Fibroblast of lung (primary cell): ENCODE results near the gene NFAT5. TPM values are rescaled to one million over a fixed set of nuclear protein-coding genes. Genes with fewer than 3 reads are reported as not detected.
A peak's percentile ranks its signal among the peaks of the same experiment; 100 is the strongest.

Experiments used
- DNase-seq, 2 donors: peaks; one replicate each; pipeline versions ENCODE4 v3.0.0 to v3.0.0-alpha.2; 2010; ENCODE audit warnings: low read depth in 2 of 2
- H2AFZ ChIP-seq: 2 replicates; pipeline ENCODE4 v1.5.1; 2012; ENCODE audit warnings: low read length, control low read depth, inconsistent platforms
- H3K27ac ChIP-seq: 2 replicates; pipeline ENCODE4 v1.5.1; 2011; ENCODE audit warnings: low read length, control low read depth; ENCODE audit not compliant: insufficient read depth
- H3K27me3 ChIP-seq: 2 replicates; pipeline ENCODE4 v1.5.1; 2011; ENCODE audit warnings: mild to moderate bottlenecking, low read length; ENCODE audit not compliant: control insufficient read depth, insufficient read depth
- H3K36me3 ChIP-seq: 2 replicates; pipeline ENCODE4 v1.5.1; 2011; ENCODE audit warnings: low read length; ENCODE audit not compliant: control insufficient read depth, insufficient read depth
- H3K4me1 ChIP-seq: 2 replicates; pipeline ENCODE4 v1.5.1; 2011; ENCODE audit warnings: low read length; ENCODE audit not compliant: control insufficient read depth, insufficient read depth; ENCODE audit errors: extremely low read depth
- H3K4me2 ChIP-seq: 2 replicates; pipeline ENCODE4 v1.5.1; 2011; ENCODE audit warnings: low read length, control low read depth; ENCODE audit not compliant: insufficient read depth; ENCODE audit errors: extremely low read depth
- H3K4me3 ChIP-seq, 4 experiments: fragments of 200-600 bp in 1 of 4; sonication (generic) in 1 of 4; replicated peaks in 1 of 4; 2 replicates each; pipeline ENCODE4 v1.5.1; 2011 to 2016; ENCODE audit warnings: low read length in 4 of 4, low read depth in 3 of 4, mild to moderate bottlenecking in 3 of 4, control low read depth in 2 of 4, inconsistent platforms in 1 of 4, mixed read lengths in 1 of 4; ENCODE audit not compliant: insufficient read depth in 1 of 4; ENCODE audit errors: control extremely low read depth in 1 of 4
- H3K79me2 ChIP-seq: 2 replicates; pipeline ENCODE4 v1.5.1; 2012; ENCODE audit warnings: mild to moderate bottlenecking, low read length, inconsistent platforms; ENCODE audit not compliant: control insufficient read depth, insufficient read depth
- H3K9ac ChIP-seq: 2 replicates; pipeline ENCODE4 v1.5.1; 2011; ENCODE audit warnings: mild to moderate bottlenecking, low read length, control low read depth; ENCODE audit not compliant: insufficient read depth
- H3K9me3 ChIP-seq: 2 replicates; pipeline ENCODE4 v1.5.1; 2012; ENCODE audit warnings: low read depth, low read length; ENCODE audit not compliant: control insufficient read depth, insufficient read depth
- H4K20me1 ChIP-seq: 2 replicates; pipeline ENCODE4 v1.5.1; 2011; ENCODE audit warnings: low read length; ENCODE audit not compliant: control insufficient read depth, insufficient read depth; ENCODE audit errors: extremely low read depth
- CTCF ChIP-seq, 2 donors: IDR thresholded peaks in 1 of 2; conservative IDR thresholded peaks in 1 of 2; 1 replicate in 1 of 2; 2 replicates in 1 of 2; pipeline ENCODE4 v1.5.1; 2011 to 2012; ENCODE audit warnings: low read length in 2 of 2, control low read depth in 1 of 2, inconsistent platforms in 1 of 2, low read depth in 1 of 2, mild to moderate bottlenecking in 1 of 2
- EZH2 ChIP-seq: IDR thresholded peaks from 2 replicates; pipeline ENCODE4 v1.5.1; 2012; ENCODE audit warnings: low read length, control low read depth, mild to moderate bottlenecking; ENCODE audit errors: missing control alignments
- polyA plus RNA-seq, 2 donors: library from polyadenylated mRNA; depleted of rRNA in 1 of 2; stranded (reverse) in 1 of 2; unstranded in 1 of 2; fragments of >200 nt; gene quantifications; 2 replicates each; pipeline ENCODE4 v1.2.1, GENCODE V29; 2011 to 2012; ENCODE audit warnings: missing spikeins in 1 of 2
- total RNA-seq: library from RNA; depleted of rRNA; stranded (reverse); fragments of >200 nt; gene quantifications from 2 replicates; pipeline ENCODE4 v1.2.1, GENCODE V29; 2014

NFAT5 gene
- total and polyA plus RNA-seq, 2 donors (not counting 1 experiment from before 2014, with no cell fraction given): 33.4 to 39.4 TPM

DNA sequence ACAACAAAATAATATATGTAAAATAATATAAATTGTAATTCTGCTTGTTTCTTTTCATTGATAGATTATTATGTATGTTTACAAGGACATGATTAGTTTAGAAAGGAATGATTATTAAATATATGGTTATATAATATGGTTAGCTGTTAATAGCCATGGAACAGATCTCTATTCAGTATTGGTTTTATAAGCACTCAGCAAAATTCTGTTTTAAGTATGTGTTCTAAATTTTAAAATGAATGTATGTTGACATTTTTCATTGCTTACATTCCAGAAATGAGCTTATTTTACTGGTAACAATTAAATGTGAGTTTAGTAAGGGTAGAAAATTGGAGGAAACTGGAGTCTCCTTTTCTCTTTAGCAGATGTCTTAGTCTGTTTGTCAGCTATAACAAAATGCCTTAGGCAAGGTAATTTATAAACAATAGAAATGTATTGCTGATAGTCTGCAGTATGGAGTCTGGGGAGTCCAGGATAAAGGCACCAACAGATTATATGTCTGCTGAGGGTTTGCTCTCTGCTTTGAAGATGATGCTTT lies 45.4 kb downstream of the NFAT5 start:
- Histone ChIP-seq H3K4me3 (no peak overlapping the region), H3K9ac (no peak overlapping the region), H3K27ac (no peak overlapping the region), H3K4me1 (peaks cover 2% of the 10 kb centered on the region), H3K27me3 (no peaks in the 10 kb centered on the region), H3K9me3 (no peaks in the 10 kb centered on the region), H4K20me1 (peaks cover 3% of the 10 kb centered on the region), H3K79me2 (peaks cover 84% of the 10 kb centered on the region), H3K36me3 (no peaks in the 10 kb centered on the region), H3K4me2 (no peak overlapping the region), H2AFZ (no peak overlapping the region)
- DNase-seq: no peak
- TF ChIP-seq CTCF (conservative IDR thresholded peaks at IDR 0.05 in 1 of 2, IDR thresholded peaks at IDR 0.05 in 1 of 2; ENCODE audit: low read depth in 1 of 2, low read length in 2 of 2) (no peak), EZH2 (no peak)

- DNase-seq: peak; percentile 33 to 35
- H3K9ac ChIP-seq: no peak overlapping the region
- no peak for TF ChIP-seq EZH2
- no peak for TF ChIP-seq CTCF (conservative IDR thresholded peaks at IDR 0.05 in 1 of 2, IDR thresholded peaks at IDR 0.05 in 1 of 2; ENCODE audit: low read depth in 1 of 2, low read length in 2 of 2)
- H3K79me2 ChIP-seq: peaks cover 73% of the 10 kb centered on the region
- H3K4me3 ChIP-seq: no peak overlapping the region
- no peak overlapping the region for H3K4me2 ChIP-seq
- peaks cover 3% of the 10 kb centered on the region for H4K20me1 ChIP-seq
- H2AFZ ChIP-seq: no peak overlapping the region
- H3K4me1 ChIP-seq: peaks cover 5% of the 10 kb centered on the region
- H3K9me3 ChIP-seq: no peaks in the 10 kb centered on the region
- H3K27ac ChIP-seq: no peak overlapping the region
- H3K27me3 ChIP-seq: no peaks in the 10 kb centered on the region
- H3K36me3 ChIP-seq: no peaks in the 10 kb centered on the region
Observed at GRCh38 chr16:69613378-69614154, 47.8 kb downstream of the NFAT5 start.

DNA sequence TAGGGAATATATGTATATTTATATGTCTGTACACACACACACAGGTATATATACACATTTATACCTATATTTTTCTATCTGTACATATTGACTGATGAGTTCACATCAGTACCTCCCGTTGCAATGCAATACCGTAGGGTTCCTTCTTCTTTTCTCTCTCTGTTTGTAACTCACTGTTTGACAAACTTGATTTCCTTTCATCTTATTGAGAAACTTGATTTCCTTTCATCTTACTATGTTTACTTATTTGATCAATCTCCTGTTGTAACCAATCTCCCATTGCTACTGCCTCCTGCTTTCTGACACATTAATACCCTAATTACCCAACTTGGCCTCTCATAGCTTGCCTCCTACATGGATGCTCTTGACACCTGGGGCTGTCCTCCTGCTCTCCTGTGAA lies 49.8 kb downstream of the NFAT5 start:
- Histone ChIP-seq H3K36me3 (no peaks in the 10 kb centered on the region), H3K4me3 (no peak overlapping the region), H3K4me2 (no peak overlapping the region), H2AFZ (no peak overlapping the region), H3K79me2 (peaks cover 70% of the 10 kb centered on the region), H4K20me1 (peaks cover 3% of the 10 kb centered on the region), H3K4me1 (peaks cover 5% of the 10 kb centered on the region), H3K27me3 (no peaks in the 10 kb centered on the region), H3K9ac (no peak overlapping the region), H3K27ac (no peak overlapping the region), H3K9me3 (no peaks in the 10 kb centered on the region)
- no peak for TF ChIP-seq EZH2
- no peak for DNase-seq
